Neural crest cell (in vitro differentiated cells): ENCODE measurements around the gene ARHGAP12. TPM values are rescaled to one million over a fixed set of nuclear protein-coding genes. Genes with fewer than 3 reads are reported as not detected.
"Not testable (repeated sequence)": the region's sequence is repeated elsewhere in the genome, so short reads cannot be mapped to it uniquely, and the experiment has no call there.

Source experiments
- DNase-seq: peaks from one replicate; pipeline ENCODE4 v3.0.0; 2021; ENCODE audit warnings: low read depth, mixed read lengths, low spot score
- H3K27ac Mint-ChIP-seq: one replicate; pipeline ENCODE4 v1.8.0; 2021; ENCODE audit warnings: mild to moderate bottlenecking, mixed read lengths; ENCODE audit not compliant: unreplicated experiment
- H3K27me3 Mint-ChIP-seq: 2 replicates; pipeline ENCODE4 v1.8.0; 2021; ENCODE audit warnings: low read depth, mild to moderate bottlenecking, mixed read lengths
- H3K36me3 Mint-ChIP-seq: 2 replicates; pipeline ENCODE4 v1.8.0; 2021; ENCODE audit warnings: low read depth, mild to moderate bottlenecking, mixed read lengths
- H3K4me1 Mint-ChIP-seq: 2 replicates; pipeline ENCODE4 v1.8.0; 2021; ENCODE audit warnings: mixed read lengths
- H3K4me3 Mint-ChIP-seq: one replicate; pipeline ENCODE4 v1.8.0; 2021; ENCODE audit warnings: mild to moderate bottlenecking, mixed read lengths
- H3K9me3 Mint-ChIP-seq: 2 replicates; pipeline ENCODE4 v1.8.0; 2021; ENCODE audit warnings: mixed read lengths
- CTCF ChIP-seq: fragments of 200-600 bp; sonication (generic); conservative IDR thresholded peaks from 2 replicates; pipeline ENCODE4 v1.5.0; 2021; ENCODE audit warnings: antibody characterized with exemption, mild to moderate bottlenecking
- total RNA-seq: library from RNA; stranded (reverse); gene quantifications from 2 replicates; pipeline ENCODE4 v1.2.1, GENCODE V29; 2021

Gene ARHGAP12
- total RNA-seq, 1 donor from 2014 or later: 33.0 TPM

GRCh38 chr10:31769564-31769963, 159.1 kb downstream of the ARHGAP12 start:
- TF ChIP-seq CTCF: no peak
- no peak for DNase-seq
- no peaks in the 10 kb centered on the region for H3K36me3 Mint-ChIP-seq
- no peak overlapping the region for H3K27ac Mint-ChIP-seq
- no peaks in the 10 kb centered on the region for H3K27me3 Mint-ChIP-seq
- peaks cover 31% of the 10 kb centered on the region for H3K4me1 Mint-ChIP-seq
- H3K9me3 Mint-ChIP-seq: no peaks in the 10 kb centered on the region
- no peak overlapping the region for H3K4me3 Mint-ChIP-seq

GRCh38 chr10:31768935-31769334, 159.7 kb downstream of the ARHGAP12 start:
- H3K4me1 Mint-ChIP-seq: peaks cover 25% of the 10 kb centered on the region
- not testable (repeated sequence) for H3K36me3 Mint-ChIP-seq, DNase-seq, H3K9me3 Mint-ChIP-seq, H3K27ac Mint-ChIP-seq, H3K27me3 Mint-ChIP-seq, H3K4me3 Mint-ChIP-seq

GRCh38 chr10:31768467-31768866, 160.2 kb downstream of the ARHGAP12 start:
- Mint-ChIP-seq H3K27ac (no peak overlapping the region), H3K9me3 (peaks cover 5% of the 10 kb centered on the region), H3K27me3 (no peaks in the 10 kb centered on the region), H3K4me3 (no peak overlapping the region), H3K36me3 (no peaks in the 10 kb centered on the region), H3K4me1 (peaks cover 25% of the 10 kb centered on the region)
- no peak for DNase-seq
- no peak for TF ChIP-seq CTCF

- no peaks in the 10 kb centered on the region for H3K27me3 Mint-ChIP-seq
- TF ChIP-seq CTCF: no peak
- H3K4me1 Mint-ChIP-seq: peaks cover 38% of the 10 kb centered on the region
- DNase-seq: no peak
- no peaks in the 10 kb centered on the region for H3K36me3 Mint-ChIP-seq
- peaks cover 5% of the 10 kb centered on the region for H3K9me3 Mint-ChIP-seq
- peak overlapping the region; percentile 68 for H3K27ac Mint-ChIP-seq
- H3K4me3 Mint-ChIP-seq: no peak overlapping the region
These were observed 163.1 kb downstream of the ARHGAP12 start for GRCh38 chr10:31765541-31765940.

- H3K27ac Mint-ChIP-seq: no peak overlapping the region
- no peak overlapping the region for H3K4me3 Mint-ChIP-seq
- no peak for DNase-seq
- peaks cover 5% of the 10 kb centered on the region for H3K9me3 Mint-ChIP-seq
- no peaks in the 10 kb centered on the region for H3K27me3 Mint-ChIP-seq
- H3K36me3 Mint-ChIP-seq: no peaks in the 10 kb centered on the region
- no peak for TF ChIP-seq CTCF
- peaks cover 57% of the 10 kb centered on the region for H3K4me1 Mint-ChIP-seq
These were observed 166.3 kb downstream of the ARHGAP12 start for GRCh38 chr10:31762316-31762715.

GRCh38 chr10:31761156-31761555, 167.5 kb downstream of the ARHGAP12 start:
- DNase-seq: no peak
- Mint-ChIP-seq H3K9me3 (peaks cover 5% of the 10 kb centered on the region), H3K4me3 (peak overlapping the region; percentile 82), H3K27me3 (no peaks in the 10 kb centered on the region), H3K27ac (peak overlapping the region; percentile 92), H3K4me1 (peaks cover 65% of the 10 kb centered on the region), H3K36me3 (no peaks in the 10 kb centered on the region)
- TF ChIP-seq CTCF: no peak
